Fibroblast of peridontal ligament (primary cell): ENCODE measurements around the gene NUDT14.

ENCODE experiments used
- DNase-seq: peaks from one replicate; pipeline ENCODE4 v3.0.0-alpha.2; 2010; ENCODE audit errors: extremely low read depth

The NUDT14 gene

DNA sequence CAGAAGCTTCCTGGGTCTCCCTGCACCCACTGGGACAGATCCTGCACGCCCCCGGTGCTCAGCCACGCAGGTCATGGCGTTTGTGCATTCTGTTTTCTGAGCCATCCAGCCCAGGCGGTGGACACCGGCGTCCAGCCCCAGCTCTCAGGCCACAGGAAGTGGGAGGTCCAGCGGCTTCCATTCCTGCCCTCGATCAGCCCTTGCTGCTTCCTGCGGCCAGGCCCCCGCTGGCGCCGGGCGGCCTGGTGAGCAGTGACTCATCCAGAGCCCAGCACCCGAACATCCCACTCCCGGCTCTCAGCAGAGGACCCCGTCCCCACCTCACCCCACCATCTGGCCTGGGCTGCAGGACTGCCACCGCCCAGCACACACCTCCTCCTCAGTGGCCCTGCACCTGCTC lies 18.0 kb upstream of the NUDT14 start:
- DNase-seq = no peak

DNA sequence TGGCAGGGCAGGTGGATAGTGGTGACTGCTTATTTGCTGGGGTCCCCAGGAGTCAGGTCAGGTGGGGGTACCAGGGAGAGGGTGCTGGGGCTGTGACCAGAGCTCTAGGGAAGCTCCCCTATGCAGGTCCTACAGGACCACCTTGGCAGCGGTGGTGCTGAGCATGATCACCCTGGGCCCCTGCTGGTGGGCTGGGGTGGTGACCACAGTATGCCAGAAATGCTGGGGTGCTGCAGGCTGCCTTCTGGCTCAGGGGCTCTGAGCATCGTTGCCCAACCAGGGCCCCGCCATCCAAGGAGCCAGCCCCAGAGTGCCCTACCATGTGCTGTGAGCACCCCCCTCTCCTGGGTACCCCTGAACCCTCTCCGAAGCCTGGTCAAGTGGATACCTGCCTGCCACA lies 17.5 kb upstream of the NUDT14 start:
- DNase-seq = no peak

DNA sequence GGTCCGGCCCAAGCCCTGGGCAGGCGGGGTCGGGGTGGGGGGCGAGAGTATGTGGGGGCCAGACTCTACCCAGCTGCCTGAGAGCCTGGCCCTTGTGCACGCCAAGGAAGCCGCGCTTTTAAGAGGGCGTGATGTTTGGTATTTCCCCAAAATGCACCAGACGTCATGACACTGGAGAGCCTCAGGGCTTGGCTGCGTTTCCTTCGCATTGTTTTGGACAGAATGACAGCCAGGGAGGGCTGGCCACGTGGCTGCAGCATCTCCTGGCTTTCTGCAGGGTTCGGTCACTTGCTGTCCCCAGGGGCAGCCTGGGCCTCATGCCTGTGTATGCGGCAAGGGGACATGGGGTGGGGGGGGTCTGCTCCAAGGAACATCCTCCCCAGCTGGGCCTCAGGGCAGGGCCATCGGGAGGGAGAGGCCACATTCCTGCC lies 16.1 kb upstream of the NUDT14 start:
- DNase-seq = peak; percentile 55

DNA sequence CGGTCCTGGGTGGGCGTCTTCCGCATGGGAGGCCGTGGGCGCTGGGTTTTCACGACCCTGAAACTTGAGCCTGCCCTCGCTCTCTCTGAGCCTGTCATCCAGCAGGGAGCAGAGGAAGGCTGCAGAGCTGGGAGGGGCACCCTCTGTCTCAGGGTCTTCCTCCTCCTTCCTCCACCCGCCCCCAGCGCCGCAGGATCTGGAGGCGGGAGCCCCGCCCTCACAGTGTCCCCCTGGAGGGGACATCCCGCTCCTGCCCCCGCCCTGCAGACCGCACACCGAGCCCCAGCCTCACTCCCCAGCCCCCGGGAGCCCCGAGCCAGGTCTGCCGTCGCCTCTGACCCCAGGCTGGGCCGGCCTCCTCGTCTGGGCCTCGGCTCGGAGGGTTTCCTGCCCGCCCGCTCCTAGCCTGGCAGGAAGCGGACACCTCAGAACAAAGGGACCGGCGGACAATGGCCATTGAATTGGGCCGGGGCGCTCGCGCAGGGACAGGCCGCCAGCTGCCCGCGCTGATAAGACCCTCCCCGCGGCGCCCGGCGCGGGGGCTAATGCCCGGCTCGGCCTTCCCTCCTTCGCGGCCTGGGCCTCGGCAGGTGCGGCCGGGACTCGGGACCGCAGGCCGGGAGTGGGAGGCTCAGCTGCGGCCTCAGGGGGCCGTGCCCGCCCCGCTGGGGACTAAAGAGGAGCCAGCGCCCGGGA lies 15.3 kb upstream of the NUDT14 start:
- DNase-seq = no peak

DNA sequence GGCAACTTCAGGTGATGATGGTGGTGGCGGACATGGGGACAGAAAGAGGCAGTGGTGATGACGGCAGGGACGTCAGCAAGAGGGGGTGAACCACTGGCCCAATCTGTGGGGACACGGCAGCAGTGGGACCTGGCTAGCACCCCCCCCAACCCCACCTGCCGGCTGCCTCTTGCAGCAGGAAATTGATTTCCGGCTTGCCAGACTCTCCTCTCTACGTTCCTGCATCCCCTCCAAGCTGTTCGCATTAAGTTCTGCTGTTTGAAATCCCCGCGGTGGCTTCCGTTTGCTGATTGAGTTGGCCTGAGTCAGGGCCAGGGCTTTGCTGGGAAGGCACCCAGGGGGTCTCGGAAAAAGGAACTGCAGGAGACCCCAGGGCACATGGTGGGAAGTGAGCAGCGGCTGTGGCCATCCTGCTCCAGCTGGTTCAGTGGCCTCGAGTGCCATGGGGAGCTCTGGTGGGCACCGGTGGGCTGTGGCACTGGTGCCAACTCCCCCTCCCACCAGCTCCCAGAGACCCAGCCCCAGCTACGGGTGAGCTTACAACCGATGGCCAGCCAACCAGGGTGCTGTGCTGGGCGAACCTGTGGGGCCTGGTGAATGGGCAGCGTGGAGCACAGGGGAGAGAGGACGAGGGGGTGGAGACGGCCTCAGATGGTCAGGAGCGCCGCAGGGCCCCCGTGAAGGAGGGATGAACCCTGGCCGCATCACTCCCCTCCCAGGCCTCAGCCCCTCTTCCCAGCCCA lies 14.6 kb upstream of the NUDT14 start:
- DNase-seq = no peak

DNA sequence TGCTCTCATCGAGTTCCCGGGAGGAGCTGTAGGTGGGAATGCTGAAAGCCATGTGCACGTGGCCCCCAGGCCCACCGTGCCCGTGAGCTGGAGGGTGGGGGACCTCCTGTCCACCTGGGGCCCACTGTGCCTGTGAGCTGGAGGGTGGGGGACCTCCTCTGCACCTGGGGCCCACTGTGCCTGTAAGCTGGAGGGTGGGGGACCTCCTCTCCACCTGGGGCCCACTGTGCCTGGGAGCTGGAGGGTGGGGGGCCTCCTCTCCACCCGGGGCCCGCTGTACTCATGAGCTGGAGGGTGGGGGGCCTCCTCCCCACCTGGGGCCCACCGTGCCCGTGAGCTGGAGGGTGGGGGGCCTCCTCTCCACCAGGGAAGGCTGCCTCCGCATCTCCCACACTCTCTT lies 13.9 kb upstream of the NUDT14 start:
- no peak for DNase-seq

DNA sequence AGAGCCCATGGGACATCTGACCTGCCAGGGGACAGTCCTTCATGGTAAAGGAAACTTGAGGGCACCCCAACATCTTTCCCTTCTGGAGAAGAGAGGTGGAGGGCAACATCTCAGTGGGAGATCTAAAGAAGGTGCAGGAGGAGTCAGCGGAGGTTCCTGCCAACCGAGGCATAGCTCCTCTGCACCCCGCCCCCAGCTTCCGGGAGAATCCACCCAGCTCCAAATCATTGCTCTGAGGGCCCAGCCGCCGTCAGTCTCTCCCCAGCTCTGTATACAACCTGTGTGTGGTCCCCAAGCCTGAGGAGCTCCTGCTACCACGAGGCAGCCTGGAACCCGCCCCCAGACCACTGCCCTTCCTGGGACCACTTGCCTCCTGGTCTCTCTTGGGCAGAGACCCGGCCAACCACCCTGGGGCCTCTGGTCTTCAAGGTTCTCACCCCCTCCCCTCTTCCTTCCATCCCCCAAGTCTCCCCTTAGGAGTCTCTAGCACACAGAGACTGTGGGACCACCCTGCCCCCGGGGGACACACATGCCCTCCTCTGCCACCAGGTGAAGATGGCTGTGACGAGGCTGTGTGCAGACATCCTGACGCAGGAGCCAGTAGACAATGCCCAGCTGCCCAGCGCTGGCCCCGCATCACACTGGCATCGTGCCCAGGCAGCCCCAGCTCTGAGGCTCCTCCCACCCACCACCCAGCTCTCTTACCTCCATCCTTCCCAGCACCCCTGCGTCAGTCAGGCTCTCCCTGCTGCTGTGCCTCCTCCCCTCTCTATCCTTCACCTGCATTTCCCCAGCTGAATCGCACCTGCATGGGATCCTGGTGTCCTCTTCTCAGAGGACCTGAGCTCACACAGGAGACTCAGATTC lies 13.0 kb upstream of the NUDT14 start:
- no peak for DNase-seq

DNA sequence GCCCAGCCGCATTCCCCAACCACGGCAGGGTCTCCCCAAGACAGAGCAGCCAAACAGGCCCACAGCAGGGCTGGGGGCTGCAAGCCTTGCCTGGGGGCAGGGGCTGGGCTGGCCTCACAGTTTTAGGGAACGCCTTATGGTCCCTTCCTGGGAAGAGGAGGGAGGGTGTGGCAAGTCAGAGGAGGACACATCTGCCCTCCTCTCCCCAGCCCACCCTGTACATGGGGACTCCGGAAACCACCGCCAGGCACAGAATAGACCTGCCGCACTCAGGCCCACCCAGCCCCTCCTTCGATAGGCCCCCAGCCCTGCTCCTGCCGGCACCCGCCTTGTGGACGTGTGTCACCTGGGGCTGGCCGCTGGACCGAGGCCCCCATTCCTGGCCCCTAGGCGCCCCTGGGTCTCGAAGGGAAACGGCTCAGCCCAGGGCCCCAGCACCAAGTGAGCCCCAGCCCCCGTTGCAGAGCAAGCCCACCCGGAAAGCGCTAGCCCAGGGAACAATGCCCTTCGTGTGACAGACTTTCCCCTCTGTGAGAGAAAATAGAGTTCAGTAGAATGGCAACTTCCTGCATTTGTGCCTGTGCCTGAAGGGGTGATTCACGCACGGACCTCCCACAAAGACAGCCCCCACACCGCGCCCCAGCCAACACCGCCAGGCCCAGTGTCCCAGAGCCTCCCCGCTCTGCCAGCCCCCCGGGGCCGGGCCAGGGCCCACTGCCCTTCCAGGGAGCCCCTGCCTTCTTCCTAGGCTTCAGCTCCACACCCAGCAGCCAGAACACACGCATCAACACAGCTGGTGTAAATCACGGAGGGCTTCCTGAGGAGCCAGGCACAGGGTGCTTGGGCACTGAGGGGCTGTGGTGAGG lies 12.0 kb upstream of the NUDT14 start:
- DNase-seq = no peak

DNA sequence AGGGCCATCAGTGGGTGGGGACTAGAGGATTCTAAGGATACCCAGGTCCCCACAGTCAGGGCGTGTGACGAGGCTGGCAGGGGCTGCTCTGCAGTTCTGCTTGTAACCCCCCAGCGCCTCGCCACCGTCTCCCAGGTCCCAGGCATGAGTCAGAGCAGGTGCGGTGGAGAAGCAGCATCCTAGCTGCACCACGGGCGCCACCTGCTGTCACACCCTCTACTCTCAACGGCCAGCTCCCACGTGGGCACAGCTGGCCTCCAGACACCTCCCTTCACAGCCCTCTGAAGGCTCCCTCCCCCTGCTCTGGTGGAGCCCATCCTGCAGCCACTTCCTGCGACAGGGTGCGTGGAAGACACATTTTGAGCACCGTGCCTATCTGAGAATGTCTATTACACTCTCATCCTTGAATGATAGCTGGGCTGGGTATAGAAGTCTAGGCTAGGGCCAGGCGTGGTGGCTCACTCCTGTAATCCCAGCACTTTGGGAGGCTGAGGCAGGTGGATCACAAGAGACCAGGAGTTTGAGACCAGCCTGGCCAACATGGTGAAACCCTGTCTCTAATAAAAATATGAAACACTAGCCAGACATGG lies 6.9 kb upstream of the NUDT14 start:
- no peak for DNase-seq

DNA sequence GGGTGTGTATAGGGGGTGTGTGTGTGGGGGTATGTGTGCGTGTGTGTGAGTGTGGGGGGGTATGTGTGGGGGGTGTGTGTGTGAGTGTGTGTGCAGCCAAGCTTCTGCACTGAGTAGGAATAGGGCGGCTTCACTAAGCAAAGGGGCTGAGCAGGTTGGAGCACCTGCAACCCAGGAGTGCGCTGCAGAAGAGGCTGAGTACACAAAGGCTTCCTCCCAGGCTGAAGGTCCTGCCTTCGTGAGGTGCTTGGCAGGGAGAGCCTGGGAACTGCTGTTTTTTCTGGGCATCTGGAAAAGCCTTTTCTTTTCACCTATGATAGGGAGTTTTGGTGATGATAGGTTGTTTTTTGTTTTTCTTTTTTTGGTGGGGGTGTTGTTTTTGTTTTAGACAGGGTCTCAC lies 6.0 kb upstream of the NUDT14 start:
- DNase-seq = no peak

DNA sequence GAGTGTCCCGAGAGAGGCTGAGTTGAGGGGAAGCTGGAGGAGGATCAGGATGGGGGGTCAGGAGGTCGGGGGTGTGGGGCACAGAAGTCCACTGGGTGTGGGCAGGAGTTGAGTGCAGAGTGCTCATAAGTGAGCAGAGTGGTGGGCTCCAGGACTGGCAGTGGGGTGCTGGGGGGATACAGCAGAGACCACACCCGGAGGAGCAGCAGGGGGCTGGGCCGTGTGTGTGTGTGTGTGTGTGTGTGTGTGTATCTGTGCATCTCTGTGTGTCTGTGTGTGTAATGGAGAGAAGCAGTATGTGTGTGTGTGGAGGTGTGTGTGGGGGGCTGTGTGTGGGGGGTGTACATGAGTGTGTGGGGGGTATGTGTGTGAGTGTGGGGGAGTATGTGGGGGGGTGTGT lies 4.9 kb upstream of the NUDT14 start:
- no peak for DNase-seq

DNA sequence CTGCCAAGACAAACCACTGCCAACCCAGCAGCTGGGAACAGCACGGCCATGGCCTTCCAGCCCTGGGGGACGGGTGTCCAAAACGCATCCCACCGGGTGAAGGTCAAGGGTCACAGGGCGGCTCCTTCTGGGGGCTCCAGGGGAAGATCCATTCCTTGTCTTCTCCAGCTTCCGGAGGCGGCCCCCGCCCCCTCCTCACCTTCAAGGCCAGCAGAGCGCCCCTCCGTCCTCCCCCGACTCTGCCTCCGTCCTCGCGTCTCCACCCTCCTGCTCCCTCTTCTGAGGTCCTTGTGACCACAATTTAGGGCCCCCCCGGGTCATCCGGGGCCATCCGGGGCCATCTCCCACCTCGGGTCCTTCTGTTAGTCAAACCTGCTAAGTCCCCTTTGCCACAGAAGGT lies 3.9 kb upstream of the NUDT14 start:
- DNase-seq = no peak

DNA sequence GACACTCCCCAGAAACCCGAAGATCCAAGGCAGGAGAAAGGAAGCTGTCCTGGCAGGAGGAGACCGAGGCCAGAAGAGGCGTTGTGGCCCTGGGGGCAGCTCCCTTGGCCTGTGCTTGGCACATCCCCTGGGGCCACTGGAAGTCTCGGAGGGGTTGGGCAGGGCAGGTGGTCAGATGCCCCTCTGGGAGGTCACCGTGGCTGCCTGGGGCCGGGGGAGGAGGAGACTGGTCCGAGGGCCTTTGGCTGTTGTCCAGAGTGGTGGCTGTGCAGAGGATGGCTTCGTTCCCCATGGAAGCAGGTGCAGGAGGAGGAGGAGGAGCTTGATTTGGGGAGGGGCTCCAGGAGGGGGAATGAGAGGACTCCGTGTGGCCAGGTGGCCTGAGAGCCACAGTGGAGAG lies 3.3 kb upstream of the NUDT14 start:
- DNase-seq = no peak

DNA sequence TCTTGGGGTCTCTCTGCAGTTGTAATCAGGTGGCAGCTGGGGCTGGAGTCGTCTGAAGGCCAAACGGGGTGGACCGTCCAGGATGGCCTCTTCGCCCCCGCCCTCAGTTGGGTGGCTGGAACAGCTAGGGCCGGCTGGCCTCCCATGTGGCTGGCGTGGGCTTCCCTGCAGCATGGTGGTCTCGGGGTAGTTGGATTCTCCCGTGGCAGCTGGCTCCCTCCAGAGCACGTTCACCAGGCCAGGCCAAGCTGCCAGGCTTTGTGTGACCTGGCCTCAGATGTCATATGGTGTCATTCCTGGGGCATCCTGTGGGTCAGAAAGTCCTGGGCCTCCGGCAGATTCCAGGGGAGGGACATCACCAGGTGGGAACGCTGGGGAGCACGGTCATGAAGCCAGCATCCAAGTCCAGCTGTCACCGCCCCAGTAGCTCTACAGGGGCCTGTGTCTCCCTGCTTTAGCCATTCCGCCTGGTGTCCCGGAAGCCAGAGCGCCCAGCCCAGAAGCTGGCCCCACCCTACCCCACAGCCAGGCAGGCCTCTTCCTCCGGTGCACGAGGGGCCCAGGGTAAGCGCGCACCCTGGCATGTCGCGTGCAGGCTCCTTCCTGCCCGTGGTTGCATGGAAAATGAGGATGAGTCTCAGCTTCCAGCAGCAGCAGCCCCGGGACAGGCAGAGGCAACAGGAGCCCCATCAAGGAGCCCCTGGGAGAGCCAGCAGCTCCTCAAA lies 1.3 kb upstream of the NUDT14 start:
- DNase-seq = no peak

DNA sequence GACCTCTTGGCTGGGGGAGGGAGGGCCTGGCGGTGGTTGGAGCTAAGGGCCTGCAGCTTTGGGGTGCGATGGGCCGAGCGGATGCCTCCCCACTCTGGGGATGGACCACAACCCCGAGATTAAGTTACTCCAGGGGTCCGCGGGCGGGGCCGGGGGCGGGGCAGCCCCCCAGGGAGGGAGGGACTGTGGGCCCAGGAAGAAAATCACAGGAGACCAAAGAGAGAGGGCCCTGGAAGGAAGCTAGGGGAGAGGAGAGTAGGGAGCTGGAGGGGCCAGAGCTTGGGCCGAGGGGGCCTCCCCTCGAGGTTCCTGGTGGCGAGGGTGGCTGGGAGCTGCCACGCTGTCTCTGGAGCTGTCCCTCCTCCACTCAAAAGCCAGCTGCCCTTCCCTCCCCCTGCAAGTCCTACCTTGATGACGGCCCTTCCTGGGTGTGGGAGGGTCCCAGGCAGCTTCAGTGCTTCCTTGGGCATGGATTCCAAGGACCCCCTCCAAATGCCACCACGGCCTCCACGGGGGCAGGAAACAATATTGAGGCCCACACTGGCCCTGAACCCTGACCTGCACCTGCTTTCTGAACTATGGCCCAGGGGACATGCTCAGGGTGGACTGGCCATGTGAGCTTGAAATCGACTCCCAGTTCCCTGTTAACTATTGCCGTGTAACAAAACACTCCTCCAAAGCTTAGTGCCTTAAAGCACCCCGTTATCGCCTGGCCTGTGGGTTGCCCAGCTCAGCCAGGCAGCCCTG lies 610 bp upstream of the NUDT14 start:
- DNase-seq = no peak

DNA sequence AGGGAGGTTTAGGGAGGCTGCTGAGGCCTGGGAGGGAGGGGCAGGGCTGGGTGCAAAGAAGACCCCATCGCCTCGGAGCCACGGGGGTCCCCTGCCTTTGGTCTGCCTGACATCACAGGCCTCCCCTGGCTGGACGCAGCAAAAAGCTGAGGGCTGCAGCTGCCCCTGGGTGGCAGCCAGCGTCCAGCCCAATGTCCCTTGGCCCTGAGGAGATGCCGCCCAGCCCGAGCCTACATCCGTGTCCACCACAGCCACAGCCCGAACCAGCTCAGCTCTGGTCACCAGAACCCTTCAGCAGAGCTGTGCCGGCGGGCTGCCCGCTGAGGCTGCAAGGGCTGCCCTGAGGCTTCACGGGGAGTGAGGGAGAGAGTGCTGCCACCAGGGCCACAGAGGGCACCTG lies 1.9 kb downstream of the NUDT14 start:
- no peak for DNase-seq

DNA sequence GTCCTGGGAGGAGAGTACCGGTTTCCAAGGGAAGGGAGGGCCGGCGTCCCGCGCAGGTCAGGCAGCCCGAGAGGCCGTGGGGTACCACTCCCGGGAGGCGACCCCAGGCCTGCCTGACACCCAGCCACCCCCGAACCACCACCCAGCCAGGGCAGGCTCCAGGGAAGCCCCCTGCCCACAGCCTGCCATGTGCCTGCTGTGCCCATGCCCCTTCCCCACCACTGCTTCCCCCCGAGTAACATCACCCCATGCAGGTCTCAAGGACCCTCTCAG lies 2.3 kb downstream of the NUDT14 start:
- no peak for DNase-seq

DNA sequence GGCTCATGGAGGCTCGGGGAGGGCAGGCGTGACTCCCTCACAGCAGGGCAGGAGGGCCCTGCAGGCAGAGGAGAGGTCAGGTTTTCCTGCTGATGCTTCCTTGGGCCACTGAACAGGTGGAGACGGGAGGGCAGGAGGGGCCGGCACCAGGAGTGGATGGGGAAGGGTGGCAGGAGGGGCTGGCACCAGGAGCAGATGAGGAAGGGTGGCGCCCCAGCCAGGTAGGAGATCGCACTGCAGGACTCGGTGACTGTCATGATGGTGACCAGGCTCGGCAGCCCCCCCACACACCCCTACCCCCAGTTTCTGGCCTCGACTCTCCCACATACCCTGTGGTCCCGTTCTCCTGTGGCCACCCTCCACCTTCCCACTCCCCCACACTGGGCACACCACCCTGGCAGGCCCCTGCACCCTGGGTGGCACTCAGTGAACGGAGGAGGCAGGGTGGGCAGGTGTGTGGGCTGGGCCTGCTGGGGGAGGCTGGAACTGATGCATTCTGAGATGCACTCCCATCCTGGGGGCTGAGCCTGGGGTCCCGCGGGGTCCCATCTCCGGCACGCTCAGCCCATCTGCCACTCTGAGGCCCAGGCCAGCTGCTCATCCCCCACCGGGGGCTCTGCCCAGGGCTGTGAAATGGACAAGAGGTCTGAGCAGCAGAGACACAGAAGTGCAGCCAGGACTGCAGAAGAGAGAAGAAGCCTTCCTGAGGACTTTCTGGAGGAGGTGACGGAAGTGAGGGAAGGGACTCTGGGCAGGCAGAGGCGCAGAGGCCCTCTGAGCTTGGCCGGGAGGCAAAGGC lies 2.8 kb downstream of the NUDT14 start:
- DNase-seq = no peak

DNA sequence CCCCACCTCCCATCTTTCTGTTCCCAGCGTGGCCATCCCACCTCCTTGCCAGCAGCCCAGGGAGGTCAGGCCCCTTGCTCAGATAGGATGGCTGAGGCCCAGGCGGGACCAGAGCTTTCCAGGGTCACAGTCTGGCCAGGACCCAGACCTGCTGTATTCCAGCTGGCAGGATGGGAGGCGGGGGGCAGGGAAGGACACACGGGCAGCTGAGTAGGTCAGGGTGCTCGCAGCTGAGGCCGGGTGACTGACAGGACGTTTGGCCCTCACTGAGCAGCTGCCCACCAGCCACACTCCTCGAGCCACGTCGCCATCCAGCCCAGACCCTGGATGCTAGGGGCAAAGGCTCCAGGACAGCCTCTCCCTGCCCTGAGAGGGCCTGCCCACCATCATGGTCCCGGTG lies 4.0 kb downstream of the NUDT14 start:
- no peak for DNase-seq
